Gastrocnemius medialis (tissue), 4 donors: ENCODE measurements around the gene RAB20.

Source experiments
- POLR2A ChIP-seq, 2 donors: fragments of 450-650 bp; IDR thresholded peaks; one replicate each; pipeline ENCODE4 v1.6.1; 2017; ENCODE audit warnings: antibody characterized with exemption in 2 of 2, mild to moderate bottlenecking in 2 of 2, moderate library complexity in 2 of 2
- TF ChIP-seq, protein P1 (sequence below), 5 experiments: fragments of 450-650 bp in 3 of 5; fragments of 200-600 bp in 2 of 5; sonication (generic) in 2 of 5; IDR thresholded peaks in 4 of 5; conservative IDR thresholded peaks in 1 of 5; 1 replicate in 4 of 5; 2 replicates in 1 of 5; pipeline ENCODE4 v1.5.1; 2016 to 2019; ENCODE audit warnings: antibody characterized with exemption in 5 of 5, mild to moderate bottlenecking in 3 of 5, moderate library complexity in 3 of 5

DNA sequence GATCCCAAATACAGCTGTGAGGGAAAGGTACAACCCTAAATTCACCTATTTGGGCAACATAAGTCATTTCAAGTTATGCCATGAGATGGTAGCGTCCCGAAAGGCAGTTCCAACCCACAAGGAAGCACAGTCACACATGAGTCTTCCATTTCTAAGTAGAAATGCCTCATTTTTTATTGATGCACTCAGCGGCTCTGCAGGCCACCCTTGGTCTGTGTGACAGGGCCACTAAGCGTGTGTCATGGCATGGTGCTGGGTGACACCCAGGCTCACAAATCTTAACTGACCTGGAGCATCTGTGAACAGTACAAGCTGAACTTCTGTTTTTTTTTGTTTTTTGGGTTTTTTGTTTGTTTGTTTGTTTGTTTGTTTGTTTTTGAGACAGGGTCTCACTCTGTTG, 15.1 kb downstream of the RAB20 start:
- TF ChIP-seq, protein P1, sequence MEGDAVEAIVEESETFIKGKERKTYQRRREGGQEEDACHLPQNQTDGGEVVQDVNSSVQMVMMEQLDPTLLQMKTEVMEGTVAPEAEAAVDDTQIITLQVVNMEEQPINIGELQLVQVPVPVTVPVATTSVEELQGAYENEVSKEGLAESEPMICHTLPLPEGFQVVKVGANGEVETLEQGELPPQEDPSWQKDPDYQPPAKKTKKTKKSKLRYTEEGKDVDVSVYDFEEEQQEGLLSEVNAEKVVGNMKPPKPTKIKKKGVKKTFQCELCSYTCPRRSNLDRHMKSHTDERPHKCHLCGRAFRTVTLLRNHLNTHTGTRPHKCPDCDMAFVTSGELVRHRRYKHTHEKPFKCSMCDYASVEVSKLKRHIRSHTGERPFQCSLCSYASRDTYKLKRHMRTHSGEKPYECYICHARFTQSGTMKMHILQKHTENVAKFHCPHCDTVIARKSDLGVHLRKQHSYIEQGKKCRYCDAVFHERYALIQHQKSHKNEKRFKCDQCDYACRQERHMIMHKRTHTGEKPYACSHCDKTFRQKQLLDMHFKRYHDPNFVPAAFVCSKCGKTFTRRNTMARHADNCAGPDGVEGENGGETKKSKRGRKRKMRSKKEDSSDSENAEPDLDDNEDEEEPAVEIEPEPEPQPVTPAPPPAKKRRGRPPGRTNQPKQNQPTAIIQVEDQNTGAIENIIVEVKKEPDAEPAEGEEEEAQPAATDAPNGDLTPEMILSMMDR (IDR thresholded peaks at IDR 0.05 in 4 of 5, conservative IDR thresholded peaks at IDR 0.05 in 1 of 5): no peak
- TF ChIP-seq POLR2A (IDR thresholded peaks at IDR 0.05): no peak
